K562 (cell line): ENCODE data around the gene MYO5C. TPM values are rescaled to one million over a fixed set of nuclear protein-coding genes. Genes with fewer than 3 reads are reported as not detected.

ENCODE experiments used
- ATAC-seq: fragments of 200-7000 bp; cut with Tn5 transposase; 3 replicates; pipeline ENCODE4 v1.9.1; 2020; ENCODE audit warnings: moderate library complexity
- BruUV-seq: library from RNA; stranded (reverse); fragments of 400-500 nt; replicated peaks from 2 replicates; lab custom pipeline; 2021; lab: Mats Ljungman, UMichigan
- CTCF ChIA-PET: fragments of 300-600 bp; formaldehyde crosslinking; extraction: SDS; loops from one replicate; lab custom pipeline; 2021; ENCODE audit warnings: low intra/inter-chr PET ratio; lab: Yijun Ruan, JAX
- POLR2A ChIA-PET: fragments of 300-600, 350-650 bp; sonication (Branson Sonifier 250); formaldehyde crosslinking; extraction: SDS; loops from one replicate; lab custom pipeline; 2021; ENCODE audit warnings: antibody characterized with exemption, inconsistent platforms; lab: Yijun Ruan, JAX
- DNase-seq, 4 experiments: peaks; one replicate each; pipeline versions ENCODE4 v3.0.0 to v3.0.0-alpha.2; 2011 to 2018; ENCODE audit warnings: low spot score in 3 of 4, mixed read lengths in 3 of 4; ENCODE audit errors: extremely low read depth in 1 of 4
- FAIRE-seq: peaks from 2 replicates; lab custom pipeline; 2011; peaks lifted over from hg19 to GRCh38; lab: Jason Lieb, UNC
- H2AFZ ChIP-seq: 2 replicates; pipeline ENCODE4 v1.6.0; 2011; ENCODE audit warnings: low read depth, low read length, control low read depth, inconsistent platforms
- H3K27ac ChIP-seq: fragments of 200-600 bp; 3 replicates; pipeline ENCODE4 v1.8.0; 2011; ENCODE audit warnings: low read depth, mild to moderate bottlenecking, control low read depth, inconsistent platforms, low read length, moderate library complexity, mixed read lengths; ENCODE audit errors: extremely low read depth
- H3K27me3 ChIP-seq, 2 experiments: fragments of 300-600 bp in 1 of 2; 2 replicates in 1 of 2; 3 replicates in 1 of 2; pipeline versions ENCODE4 v1.6.0 to v1.8.0; 2011; ENCODE audit warnings: inconsistent platforms in 2 of 2, low read length in 2 of 2, mild to moderate bottlenecking in 1 of 2, mixed read lengths in 1 of 2, moderate library complexity in 1 of 2; ENCODE audit not compliant: control insufficient read depth in 2 of 2, insufficient read depth in 2 of 2
- H3K36me3 ChIP-seq: fragments of 300-600 bp; 3 replicates; pipeline ENCODE4 v1.8.0; 2011; ENCODE audit warnings: mild to moderate bottlenecking, low read length, inconsistent platforms; ENCODE audit not compliant: control insufficient read depth, insufficient read depth
- H3K4me1 ChIP-seq, 2 experiments: fragments of 200-600 bp in 1 of 2; replicated peaks in 1 of 2; 2 replicates in 1 of 2; 3 replicates in 1 of 2; pipeline versions ENCODE4 v1.5.1 to v1.8.0; 2011; ENCODE audit warnings: inconsistent platforms in 2 of 2, low read length in 2 of 2, mild to moderate bottlenecking in 1 of 2, mixed read lengths in 1 of 2, moderate library complexity in 1 of 2; ENCODE audit not compliant: control insufficient read depth in 2 of 2, insufficient read depth in 2 of 2
- H3K4me2 ChIP-seq: 2 replicates; pipeline ENCODE4 v1.6.1; 2011; ENCODE audit warnings: low read length, control low read depth, inconsistent platforms, mixed read lengths; ENCODE audit not compliant: insufficient read depth
- H3K4me3 ChIP-seq: fragments of 200-600 bp; sonication (generic), shearing (Covaris generic); 2 replicates; pipeline ENCODE4 v1.5.1; 2016; ENCODE audit warnings: control low read depth, inconsistent platforms
- H3K79me2 ChIP-seq: fragments of 200-600 bp; 3 replicates; pipeline ENCODE4 v1.8.0; 2011; ENCODE audit warnings: low read length, inconsistent platforms; ENCODE audit not compliant: control insufficient read depth, insufficient read depth
- H3K9ac ChIP-seq, 2 experiments: 2 replicates each; pipeline versions ENCODE4 v1.6.0 to v1.6.1; 2011; ENCODE audit warnings: low read depth in 2 of 2, low read length in 2 of 2, control low read depth in 1 of 2, inconsistent platforms in 1 of 2, mild to moderate bottlenecking in 1 of 2, mixed read lengths in 1 of 2; ENCODE audit not compliant: insufficient read depth in 1 of 2
- H3K9me1 ChIP-seq: one replicate; pipeline ENCODE4 v1.6.0; 2011; ENCODE audit warnings: inconsistent platforms, mild to moderate bottlenecking, low read length, moderate library complexity; ENCODE audit not compliant: control insufficient read depth, insufficient read depth
- H3K9me3 ChIP-seq: replicated peaks from 2 replicates; pipeline ENCODE4 v1.5.1; 2011; ENCODE audit warnings: low read depth, low read length, inconsistent platforms; ENCODE audit not compliant: control insufficient read depth, insufficient read depth
- H4K20me1 ChIP-seq: replicated peaks from 2 replicates; pipeline ENCODE4 v1.6.1; 2011; ENCODE audit warnings: low read length, inconsistent platforms, mixed read lengths; ENCODE audit not compliant: control insufficient read depth, insufficient read depth
- ETV1 ChIP-seq: fragments of 450-650 bp; conservative IDR thresholded peaks from 2 replicates; pipeline ENCODE4 v1.6.1; 2016; ENCODE audit warnings: missing genetic modification characterization, control low read depth, low read depth, missing compliant biosample characterization
- EWSR1 ChIP-seq: fragments of 450-650 bp; IDR thresholded peaks from 2 replicates; pipeline ENCODE4 v1.6.1; 2018; ENCODE audit warnings: borderline replicate concordance, mild to moderate bottlenecking, low read depth, moderate library complexity; ENCODE audit not compliant: partially characterized antibody
- FOSL1 ChIP-seq: fragments of 200-800 bp; sonication (Bioruptor generic); conservative IDR thresholded peaks from 2 replicates; pipeline ENCODE4 v1.6.1; 2016; ENCODE audit warnings: missing genetic modification characterization, missing compliant biosample characterization
- KAT8 ChIP-seq: fragments of 450-650 bp; IDR thresholded peaks from 2 replicates; pipeline ENCODE4 v1.6.1; 2016; ENCODE audit warnings: low read depth, mild to moderate bottlenecking
- MCM7 ChIP-seq, 2 experiments: fragments of 450-650 bp; IDR thresholded peaks; 2 replicates each; pipeline ENCODE4 v1.6.1; 2016 to 2018
- NR2C2 ChIP-seq, 2 experiments: fragments of 200-800 bp in 1 of 2; sonication (Bioruptor generic) in 1 of 2; sonication (generic) in 1 of 2; formaldehyde crosslinking in 1 of 2; IDR thresholded peaks; 2 replicates each; pipeline versions ENCODE4 v1.6.1 to v1.8.0; 2016 to 2022; ENCODE audit warnings: mild to moderate bottlenecking in 1 of 2, missing compliant biosample characterization in 1 of 2, missing genetic modification characterization in 1 of 2, missing genetic modification reagents in 1 of 2
- POLR2AphosphoS5 ChIP-seq: IDR thresholded peaks from 2 replicates; pipeline ENCODE4 v1.6.1; 2011; ENCODE audit warnings: mild to moderate bottlenecking, low read depth, low read length, moderate library complexity; ENCODE audit not compliant: control insufficient read depth, insufficient read depth
- PURB ChIP-seq: sonication (generic); formaldehyde crosslinking; IDR thresholded peaks from 2 replicates; pipeline ENCODE4 v1.9.0; 2021; ENCODE audit warnings: low read depth, mild to moderate bottlenecking, missing genetic modification reagents
- RHOXF2B ChIP-seq: fragments of 250-450 bp; sonication (Bioruptor Pico); conservative IDR thresholded peaks from 2 replicates; pipeline ENCODE4 v1.5.1; 2021
- SPI1 ChIP-seq: IDR thresholded peaks from 2 replicates; pipeline ENCODE4 v1.6.1; 2011; ENCODE audit warnings: low read depth, low read length, control low read depth, borderline replicate concordance
- ZNF143 ChIP-seq: sonication (generic); formaldehyde crosslinking; IDR thresholded peaks from 2 replicates; pipeline ENCODE4 v1.9.0; 2022; ENCODE audit warnings: mild to moderate bottlenecking, missing genetic modification reagents
- WGBS: fragments of 100-300 bp; shearing (Covaris generic); methylation state at CpG from one replicate; pipeline ENCODE4 v1.1.6; 2016; ENCODE audit warnings: low coverage, mixed read lengths; ENCODE audit not compliant: insufficient coverage; ENCODE audit errors: missing lambda C conversion rate; 5-methylcytosine and 5-hydroxymethylcytosine counted together
- in situ Hi-C: fragments of 300-500 bp; cut with MboI; formaldehyde crosslinking; loops from 4 replicates; pipeline ENCODE4 v1.15.0; 2018; ENCODE audit warnings: inconsistent platforms, mixed read lengths
- intact Hi-C: fragments of 100-400 bp; cut with micrococcal nuclease; formaldehyde crosslinking; loops from 2 replicates; pipeline ENCODE4 v1.14.2; 2022
- polyA plus RNA-seq, 8 experiments: library from polyadenylated mRNA; depleted of rRNA in 4 of 8; stranded (reverse) in 5 of 8; unstranded in 3 of 8; fragments of >200 nt; fragmentation: Nextera tagmentation in 2 of 8; fragmentation: Illumina TruSeq in 1 of 8; extraction: Ambion mirVana in 2 of 8; extraction: Trizol in 1 of 8; gene quantifications; 2 replicates each; pipeline versions ENCODE4 v1.2.1 to v1.2.3, GENCODE V29; 2011 to 2014; ENCODE audit warnings: inconsistent platforms in 1 of 8, missing spikeins in 1 of 8
- total RNA-seq, 7 experiments: library from RNA; depleted of rRNA in 6 of 7; stranded (reverse); fragments of >200 nt in 6 of 7; fragmentation: Illumina TruSeq in 2 of 7; extraction: Trizol in 2 of 7; gene quantifications; 2 replicates each; pipeline versions ENCODE4 v1.2.1 to v1.2.3, GENCODE V29; 2011 to 2021; ENCODE audit warnings: low replicate concordance in 1 of 7
- TF ChIP-seq, protein P1 (sequence below): sonication (generic); formaldehyde crosslinking; IDR thresholded peaks from 2 replicates; pipeline ENCODE4 v1.8.0; 2022; ENCODE audit warnings: mild to moderate bottlenecking, missing genetic modification reagents
- TF ChIP-seq, protein P2 (sequence below): sonication (generic); formaldehyde crosslinking; IDR thresholded peaks from 2 replicates; pipeline ENCODE4 v1.8.0; 2023; ENCODE audit warnings: mild to moderate bottlenecking, missing genetic modification reagents
- TF ChIP-seq, protein P3 (sequence below): sonication (generic); formaldehyde crosslinking; IDR thresholded peaks from 2 replicates; pipeline ENCODE4 v1.8.1; 2023; ENCODE audit warnings: mild to moderate bottlenecking, missing genetic modification reagents
- TF ChIP-seq, protein P4 (sequence below): fragments of 250-450 bp; sonication (Bioruptor Pico); IDR thresholded peaks from 2 replicates; pipeline ENCODE4 v1.5.0; 2020; ENCODE audit warnings: mild to moderate bottlenecking

MYO5C gene
- total and polyA plus RNA-seq, 9 of the 15 experiments (the other 6 are each of a cell fraction or from before 2014, with no cell fraction given), result 0.01 to 0.24 TPM; not detected in 7

DNA sequence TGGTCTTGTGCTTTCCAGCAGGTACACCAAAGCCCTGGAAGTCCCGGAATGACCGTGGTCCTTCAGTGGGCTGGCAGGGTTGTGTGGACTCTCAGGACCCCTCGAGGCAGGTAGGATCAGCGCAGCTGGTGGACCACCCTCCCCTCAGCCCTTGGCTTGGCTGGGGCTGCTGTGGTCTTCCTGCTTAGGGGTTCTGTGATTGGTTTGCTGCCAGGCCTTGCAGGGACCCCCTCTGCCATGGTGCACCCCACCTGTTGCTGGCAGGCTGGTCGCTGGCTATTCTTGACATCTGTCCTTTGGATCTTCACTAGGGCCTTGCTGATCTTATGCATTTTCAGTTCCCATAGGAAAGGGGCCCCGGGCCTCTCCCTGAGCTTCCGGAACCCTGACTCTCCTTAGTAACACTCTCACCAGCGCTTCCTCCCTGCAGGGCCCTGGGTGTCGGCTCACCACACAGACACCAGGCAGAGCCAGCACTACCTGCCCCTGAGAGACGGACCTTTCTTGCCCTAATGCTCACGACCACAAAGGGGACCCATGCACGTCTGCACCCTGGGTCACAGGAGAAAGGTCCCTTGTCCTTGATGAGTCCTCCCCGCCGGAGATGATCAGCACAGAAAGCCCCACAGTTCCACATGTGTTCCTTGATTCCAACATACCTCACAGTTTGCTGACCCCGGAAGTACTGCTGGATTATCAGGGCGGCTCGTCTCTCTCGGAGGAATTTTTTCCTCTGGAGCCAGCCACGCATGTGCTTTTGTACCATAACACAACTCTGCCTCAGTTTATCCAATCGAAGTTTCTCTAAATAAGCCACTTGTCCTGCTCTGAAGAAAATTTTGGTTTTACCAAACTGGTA lies 51.7 kb downstream of the MYO5C start:
- Histone ChIP-seq H3K27ac (no peak overlapping the region), H3K4me2 (no peak overlapping the region)
- DNase-seq, result no peak
- TF ChIP-seq, protein P1, sequence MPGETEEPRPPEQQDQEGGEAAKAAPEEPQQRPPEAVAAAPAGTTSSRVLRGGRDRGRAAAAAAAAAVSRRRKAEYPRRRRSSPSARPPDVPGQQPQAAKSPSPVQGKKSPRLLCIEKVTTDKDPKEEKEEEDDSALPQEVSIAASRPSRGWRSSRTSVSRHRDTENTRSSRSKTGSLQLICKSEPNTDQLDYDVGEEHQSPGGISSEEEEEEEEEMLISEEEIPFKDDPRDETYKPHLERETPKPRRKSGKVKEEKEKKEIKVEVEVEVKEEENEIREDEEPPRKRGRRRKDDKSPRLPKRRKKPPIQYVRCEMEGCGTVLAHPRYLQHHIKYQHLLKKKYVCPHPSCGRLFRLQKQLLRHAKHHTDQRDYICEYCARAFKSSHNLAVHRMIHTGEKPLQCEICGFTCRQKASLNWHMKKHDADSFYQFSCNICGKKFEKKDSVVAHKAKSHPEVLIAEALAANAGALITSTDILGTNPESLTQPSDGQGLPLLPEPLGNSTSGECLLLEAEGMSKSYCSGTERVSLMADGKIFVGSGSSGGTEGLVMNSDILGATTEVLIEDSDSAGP (CRISPR knock-in tag), result no peak
- TF ChIP-seq ETV1 (tag), result no peak
- no peak for TF ChIP-seq PURB (CRISPR knock-in tag)
- TF ChIP-seq, protein P2, sequence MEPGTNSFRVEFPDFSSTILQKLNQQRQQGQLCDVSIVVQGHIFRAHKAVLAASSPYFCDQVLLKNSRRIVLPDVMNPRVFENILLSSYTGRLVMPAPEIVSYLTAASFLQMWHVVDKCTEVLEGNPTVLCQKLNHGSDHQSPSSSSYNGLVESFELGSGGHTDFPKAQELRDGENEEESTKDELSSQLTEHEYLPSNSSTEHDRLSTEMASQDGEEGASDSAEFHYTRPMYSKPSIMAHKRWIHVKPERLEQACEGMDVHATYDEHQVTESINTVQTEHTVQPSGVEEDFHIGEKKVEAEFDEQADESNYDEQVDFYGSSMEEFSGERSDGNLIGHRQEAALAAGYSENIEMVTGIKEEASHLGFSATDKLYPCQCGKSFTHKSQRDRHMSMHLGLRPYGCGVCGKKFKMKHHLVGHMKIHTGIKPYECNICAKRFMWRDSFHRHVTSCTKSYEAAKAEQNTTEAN (CRISPR knock-in tag), result no peak
- TF ChIP-seq EWSR1, result no peak
- TF ChIP-seq ZNF143 (CRISPR knock-in tag), result no peak
- no peak for TF ChIP-seq RHOXF2B (CRISPR knock-in tag)
- TF ChIP-seq KAT8, result no peak
- TF ChIP-seq, protein P3, sequence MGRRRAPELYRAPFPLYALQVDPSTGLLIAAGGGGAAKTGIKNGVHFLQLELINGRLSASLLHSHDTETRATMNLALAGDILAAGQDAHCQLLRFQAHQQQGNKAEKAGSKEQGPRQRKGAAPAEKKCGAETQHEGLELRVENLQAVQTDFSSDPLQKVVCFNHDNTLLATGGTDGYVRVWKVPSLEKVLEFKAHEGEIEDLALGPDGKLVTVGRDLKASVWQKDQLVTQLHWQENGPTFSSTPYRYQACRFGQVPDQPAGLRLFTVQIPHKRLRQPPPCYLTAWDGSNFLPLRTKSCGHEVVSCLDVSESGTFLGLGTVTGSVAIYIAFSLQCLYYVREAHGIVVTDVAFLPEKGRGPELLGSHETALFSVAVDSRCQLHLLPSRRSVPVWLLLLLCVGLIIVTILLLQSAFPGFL (CRISPR knock-in tag), result no peak
- TF ChIP-seq MCM7 (IDR thresholded peaks at IDR 0.05), result no peak
- no peak for TF ChIP-seq NR2C2 (CRISPR knock-in tag; IDR thresholded peaks at IDR 0.05)
- TF ChIP-seq NR2C2 (tag; IDR thresholded peaks at IDR 0.05), result peak; percentile 70
- TF ChIP-seq FOSL1, result no peak
- no peak for TF ChIP-seq POLR2AphosphoS5
- TF ChIP-seq, protein P4, sequence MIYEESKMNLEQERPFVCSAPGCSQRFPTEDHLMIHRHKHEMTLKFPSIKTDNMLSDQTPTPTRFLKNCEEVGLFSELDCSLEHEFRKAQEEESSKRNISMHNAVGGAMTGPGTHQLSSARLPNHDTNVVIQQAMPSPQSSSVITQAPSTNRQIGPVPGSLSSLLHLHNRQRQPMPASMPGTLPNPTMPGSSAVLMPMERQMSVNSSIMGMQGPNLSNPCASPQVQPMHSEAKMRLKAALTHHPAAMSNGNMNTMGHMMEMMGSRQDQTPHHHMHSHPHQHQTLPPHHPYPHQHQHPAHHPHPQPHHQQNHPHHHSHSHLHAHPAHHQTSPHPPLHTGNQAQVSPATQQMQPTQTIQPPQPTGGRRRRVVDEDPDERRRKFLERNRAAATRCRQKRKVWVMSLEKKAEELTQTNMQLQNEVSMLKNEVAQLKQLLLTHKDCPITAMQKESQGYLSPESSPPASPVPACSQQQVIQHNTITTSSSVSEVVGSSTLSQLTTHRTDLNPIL (CRISPR knock-in tag), result no peak
- TF ChIP-seq SPI1, result peak; percentile 20; the same call in 1 of the 2 replicates

More for the DNA sequence above, 51.7 kb downstream of the MYO5C start:
- in situ Hi-C loops, result no loop called here
- no peaks in the 10 kb centered on the region for H3K79me2 ChIP-seq
- H3K9me1 ChIP-seq, result no peaks in the 10 kb centered on the region
- H3K9ac ChIP-seq, result no peak overlapping the region
- ATAC-seq, result peak; percentile 31; the same call in 1 of the 3 replicates
- H4K20me1 ChIP-seq, result no peaks in the 10 kb centered on the region; the same call in 1 of the 2 replicates
- no TSS peak for BruUV-seq
- FAIRE-seq, result no peak
- POLR2A ChIA-PET, result no interaction called here
- H3K27me3 ChIP-seq, result peaks cover 40 to 59% of the 10 kb centered on the region in 2 experiments
- intact Hi-C loops, result no loop called here
- CTCF ChIA-PET, result no interaction called here
- no peaks in the 10 kb centered on the region for H3K4me1 ChIP-seq
- no peaks in the 10 kb centered on the region for H3K9me3 ChIP-seq
- WGBS, result 3% methylated on average over 20 of the region's 20 CpGs
- H3K4me3 ChIP-seq, result no peak overlapping the region
- no peaks in the 10 kb centered on the region for H3K36me3 ChIP-seq
- H2AFZ ChIP-seq, result peak overlapping the region; percentile 59
